Lower leg skin (tissue), 4 donors: ENCODE results near the gene SLC6A5. TPM values are rescaled to one million over a fixed set of nuclear protein-coding genes. Genes with fewer than 3 reads are reported as not detected.

ENCODE experiments used
- DNase-seq, 2 donors: peaks; one replicate each; pipeline ENCODE4 v3.0.0-alpha.2; 2019; ENCODE audit warnings: low spot score in 2 of 2
- H3K4me3 ChIP-seq: fragments of 200-600 bp; sonication (generic); 2 replicates; pipeline ENCODE4 v1.5.1; 2017; ENCODE audit warnings: mild to moderate bottlenecking, low read depth; ENCODE audit not compliant: poor library complexity, severe bottlenecking
- POLR2A ChIP-seq, 2 donors: fragments of 450-650 bp; IDR thresholded peaks; one replicate each; pipeline ENCODE4 v1.6.1; 2016 to 2017; ENCODE audit warnings: antibody characterized with exemption in 2 of 2, mild to moderate bottlenecking in 1 of 2, moderate library complexity in 1 of 2
- WGBS, 2 donors: methylation state at CpG; one replicate each; pipeline ENCODE4 v1.1.5; 2018; 5-methylcytosine and 5-hydroxymethylcytosine counted together
- intact Hi-C: fragments of 100-400 bp; cut with DNase I; formaldehyde crosslinking; loops from one replicate; pipeline ENCODE4 v1.15.0; 2023; ENCODE audit warnings: low total_unique reads
- total RNA-seq, 4 donors: library from RNA; depleted of rRNA; stranded (reverse); fragments of >200 nt; gene quantifications; one replicate each; pipeline ENCODE4 v1.1.0, GENCODE V29; 2016
- TF ChIP-seq, protein P1 (sequence below), 3 donors: fragments of 450-650 bp; IDR thresholded peaks; one replicate each; pipeline ENCODE4 v1.5.1; 2016; ENCODE audit warnings: antibody characterized with exemption in 3 of 3, mild to moderate bottlenecking in 3 of 3, moderate library complexity in 2 of 3

SLC6A5 gene
- total RNA-seq, 4 donors from 2014 or later = not detected

- intact Hi-C loops = no loop called here
- 83 to 84% methylated on average over 8 of the region's 8 CpGs for WGBS, 2 donors
These were observed 4.9 kb upstream of the SLC6A5 start for GRCh38 chr11:20594274-20595061.

GRCh38 chr11:20595101-20595500 lies 4.3 kb upstream of the SLC6A5 start:
- intact Hi-C loops = no loop called here
- no peak overlapping the region for H3K4me3 ChIP-seq
- no peak for TF ChIP-seq POLR2A (IDR thresholded peaks at IDR 0.05)
- TF ChIP-seq, protein P1, sequence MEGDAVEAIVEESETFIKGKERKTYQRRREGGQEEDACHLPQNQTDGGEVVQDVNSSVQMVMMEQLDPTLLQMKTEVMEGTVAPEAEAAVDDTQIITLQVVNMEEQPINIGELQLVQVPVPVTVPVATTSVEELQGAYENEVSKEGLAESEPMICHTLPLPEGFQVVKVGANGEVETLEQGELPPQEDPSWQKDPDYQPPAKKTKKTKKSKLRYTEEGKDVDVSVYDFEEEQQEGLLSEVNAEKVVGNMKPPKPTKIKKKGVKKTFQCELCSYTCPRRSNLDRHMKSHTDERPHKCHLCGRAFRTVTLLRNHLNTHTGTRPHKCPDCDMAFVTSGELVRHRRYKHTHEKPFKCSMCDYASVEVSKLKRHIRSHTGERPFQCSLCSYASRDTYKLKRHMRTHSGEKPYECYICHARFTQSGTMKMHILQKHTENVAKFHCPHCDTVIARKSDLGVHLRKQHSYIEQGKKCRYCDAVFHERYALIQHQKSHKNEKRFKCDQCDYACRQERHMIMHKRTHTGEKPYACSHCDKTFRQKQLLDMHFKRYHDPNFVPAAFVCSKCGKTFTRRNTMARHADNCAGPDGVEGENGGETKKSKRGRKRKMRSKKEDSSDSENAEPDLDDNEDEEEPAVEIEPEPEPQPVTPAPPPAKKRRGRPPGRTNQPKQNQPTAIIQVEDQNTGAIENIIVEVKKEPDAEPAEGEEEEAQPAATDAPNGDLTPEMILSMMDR (IDR thresholded peaks at IDR 0.05) = no peak
- 82 to 86% methylated on average over 5 of the region's 5 CpGs for WGBS, 2 donors
- DNase-seq = no peak

More at GRCh38 chr11:20594274-20595061, 4.9 kb upstream of the SLC6A5 start:
- no peak for TF ChIP-seq POLR2A (IDR thresholded peaks at IDR 0.05)
- TF ChIP-seq, protein P1 (IDR thresholded peaks at IDR 0.05) = no peak
- no peak for DNase-seq
- no peak overlapping the region for H3K4me3 ChIP-seq

- WGBS, 2 donors = 5% methylated on average over 57 of the region's 57 CpGs
- TF ChIP-seq, protein P1 (IDR thresholded peaks at IDR 0.05) = no peak
- TF ChIP-seq POLR2A (IDR thresholded peaks at IDR 0.05) = no peak
- intact Hi-C loops = no loop called here
- peak overlapping the region; percentile 1 for H3K4me3 ChIP-seq
- no peak for DNase-seq
These were observed 2.9 kb upstream of the SLC6A5 start for GRCh38 chr11:20596205-20597153.

DNA sequence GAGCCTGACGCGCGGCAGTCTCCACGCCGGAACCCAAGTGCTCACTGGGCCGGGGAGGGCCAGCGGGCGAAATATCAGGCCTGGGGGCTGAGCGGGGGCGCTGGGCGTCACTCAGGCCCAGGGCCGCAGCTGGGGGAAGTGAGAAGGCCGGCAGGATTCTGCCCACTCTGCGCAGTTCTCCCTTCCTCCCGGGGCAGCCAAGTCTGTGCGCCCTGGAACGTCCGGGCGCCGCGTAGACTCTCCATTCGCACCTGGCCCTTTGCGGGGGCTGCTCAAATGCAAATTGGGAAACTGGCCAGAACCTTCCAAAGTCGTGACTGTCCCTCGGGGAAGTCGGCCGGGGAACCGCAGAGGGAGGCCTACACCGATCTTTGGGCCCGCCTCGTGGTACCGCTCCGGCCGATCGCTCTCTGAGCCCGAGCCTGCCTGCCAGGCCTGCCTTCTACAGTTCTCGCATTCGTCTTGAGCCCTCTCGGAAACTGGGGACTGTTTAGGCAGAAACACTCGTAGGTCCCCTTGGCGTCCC lies 2.2 kb upstream of the SLC6A5 start:
- WGBS, 2 donors = 2 to 3% methylated on average over 15 to 20 of the region's 41 CpGs
- intact Hi-C loops = no loop called here
- TF ChIP-seq POLR2A (IDR thresholded peaks at IDR 0.05) = no peak
- TF ChIP-seq, protein P1 (IDR thresholded peaks at IDR 0.05) = no peak
- H3K4me3 ChIP-seq = peak overlapping the region; percentile 1
- peak in 1 of 2 donors; percentile 70 for DNase-seq

DNA sequence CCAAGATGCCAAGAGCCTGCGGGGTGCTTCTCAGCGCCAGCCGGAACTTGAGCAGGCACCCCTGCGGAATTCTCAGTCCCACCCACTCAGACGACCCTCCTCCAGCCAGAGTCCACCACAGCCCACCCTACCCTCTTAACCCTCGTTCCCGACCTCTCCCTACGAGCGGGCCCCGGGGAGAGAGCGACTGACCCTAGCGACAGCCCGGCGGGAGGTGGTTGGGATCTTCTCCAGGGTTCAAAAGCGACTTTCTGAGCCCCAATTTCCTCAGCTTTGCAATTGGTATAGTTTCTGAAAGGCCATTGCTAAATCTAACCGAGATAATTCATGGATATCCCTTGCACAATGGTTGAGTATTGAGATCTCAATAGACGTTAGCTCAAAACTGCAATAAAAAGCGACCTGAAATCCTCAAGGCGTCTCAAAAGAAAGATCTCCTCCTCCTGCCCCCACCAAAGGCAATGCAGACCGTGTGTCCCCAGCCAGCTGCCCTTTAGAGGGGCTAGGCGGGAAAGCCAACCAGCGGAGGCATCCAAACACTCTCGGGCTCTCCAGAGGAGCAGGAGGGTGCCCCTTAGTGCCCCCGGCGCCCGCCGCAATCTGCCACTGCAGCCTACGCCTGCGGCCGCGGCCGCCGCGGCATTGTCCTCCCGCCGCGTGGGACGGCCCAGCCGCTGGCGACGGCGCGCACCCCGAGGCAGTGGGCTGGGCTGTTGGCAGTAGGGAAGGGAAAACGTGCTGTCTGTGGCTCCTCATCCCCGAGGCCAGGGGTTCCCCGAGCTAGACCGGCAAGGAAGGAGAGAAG lies 1.5 kb upstream of the SLC6A5 start:
- peak in 1 of 2 donors; percentile 52 for DNase-seq
- no peak overlapping the region for H3K4me3 ChIP-seq
- TF ChIP-seq POLR2A (IDR thresholded peaks at IDR 0.05) = no peak
- TF ChIP-seq, protein P1 (IDR thresholded peaks at IDR 0.05) = no peak
- intact Hi-C loops = no loop called here
- 3% methylated on average over 41 to 44 of the region's 48 CpGs for WGBS, 2 donors
